Activated CD8-positive, alpha-beta memory T cell treated with anti-CD3 and anti-CD28 coated beads for 36 hours (primary cell): ENCODE data around the gene DVL2. TPM values are rescaled to one million over a fixed set of nuclear protein-coding genes. Genes with fewer than 3 reads are reported as not detected.

Experiments used
- CTCF ChIA-PET: fragments of 350-600 bp; sonication (Branson Sonifier 250); formaldehyde crosslinking; loops from one replicate; lab custom pipeline; 2021; ENCODE audit warnings: antibody characterized with exemption; lab: Charles Lee
- POLR2A ChIA-PET: fragments of 350-600 bp; sonication (Branson Sonifier 250); formaldehyde crosslinking; loops from one replicate; lab custom pipeline; 2021; ENCODE audit warnings: antibody characterized with exemption; lab: Charles Lee
- total RNA-seq, 2 experiments: library from RNA; stranded (reverse); gene quantifications; one replicate each; pipeline ENCODE4 v1.2.3, GENCODE V29; 2021

Gene DVL2
- total RNA-seq, 2 experiments from 2014 or later, result 64.4 to 68.9 TPM

DNA sequence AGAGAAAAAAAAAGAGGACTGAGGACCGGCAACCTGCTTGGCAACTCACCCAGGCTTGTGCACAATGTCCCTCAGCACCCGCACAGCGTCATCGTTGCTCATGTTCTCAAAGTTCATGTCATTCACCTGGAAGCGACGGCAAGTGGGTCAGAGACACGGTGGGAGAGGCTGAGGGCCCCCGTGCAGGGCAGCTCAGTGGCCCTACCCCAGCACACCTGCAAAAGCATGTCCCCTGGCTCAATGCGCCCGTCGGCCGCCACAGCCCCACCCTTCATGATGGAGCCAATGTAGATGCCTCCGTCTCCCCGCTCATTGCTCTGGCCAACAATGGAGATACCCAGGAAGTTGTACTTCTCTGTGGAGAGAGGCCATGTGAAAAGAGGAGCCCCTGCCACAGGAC lies 5.4 kb downstream of the DVL2 start:
- ChIA-PET POLR2A (interaction anchor here (0.7 to 1.5 kb wide), 2 partner anchors 9 to 16 kb away, joined by 3 to 6 read pairs; partner anchors contain the start of genes ACADVL and DLG4), CTCF (no interaction called here)

DNA sequence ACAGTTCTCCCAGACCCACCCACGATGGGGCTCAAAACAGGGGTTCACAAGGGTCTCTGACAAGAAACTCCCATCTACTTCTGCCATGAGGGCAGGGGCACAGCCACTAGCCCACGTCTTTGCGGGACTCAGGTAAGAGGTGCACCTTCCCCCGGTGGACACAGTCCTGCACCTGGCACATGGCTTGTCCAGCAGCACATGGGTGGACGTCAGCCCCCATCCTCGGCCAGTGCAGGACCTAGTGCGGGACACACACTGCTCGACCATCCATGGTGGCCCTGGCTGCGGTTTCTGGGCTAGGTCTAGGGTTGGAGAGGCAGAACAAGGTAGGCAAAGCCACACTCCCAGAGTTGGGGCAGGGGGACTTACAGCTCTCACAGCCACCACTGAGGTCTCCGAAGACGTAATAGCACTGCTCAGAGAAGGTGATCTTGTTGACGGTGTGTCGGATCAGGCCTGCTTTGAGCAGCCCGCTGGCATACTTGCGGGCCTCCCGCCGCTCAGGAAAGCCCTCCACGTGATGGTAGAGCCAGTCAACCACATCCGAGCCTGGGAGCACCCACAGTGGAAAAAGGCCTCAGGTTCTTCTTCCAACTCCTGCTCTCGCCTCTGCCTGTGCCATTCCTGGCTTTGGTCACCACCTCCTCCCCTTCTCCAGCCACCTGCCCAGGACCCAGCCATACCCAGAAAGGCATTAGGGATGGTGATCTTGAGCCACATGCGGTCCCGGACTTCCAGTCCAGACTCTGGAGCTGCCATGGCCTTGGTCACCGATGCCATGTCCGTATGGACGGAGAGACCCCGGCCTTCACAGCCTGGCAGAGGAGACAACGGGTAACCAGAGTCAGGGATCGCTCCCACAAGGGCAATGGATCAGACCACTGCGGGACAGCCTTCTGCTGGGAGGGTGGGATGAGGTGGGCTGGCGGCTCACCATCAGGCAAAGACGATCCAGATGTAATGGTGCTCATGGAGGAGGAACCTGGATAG lies 7.3 kb downstream of the DVL2 start:
- CTCF ChIA-PET, result no interaction called here
- POLR2A ChIA-PET, result no interaction called here

DNA sequence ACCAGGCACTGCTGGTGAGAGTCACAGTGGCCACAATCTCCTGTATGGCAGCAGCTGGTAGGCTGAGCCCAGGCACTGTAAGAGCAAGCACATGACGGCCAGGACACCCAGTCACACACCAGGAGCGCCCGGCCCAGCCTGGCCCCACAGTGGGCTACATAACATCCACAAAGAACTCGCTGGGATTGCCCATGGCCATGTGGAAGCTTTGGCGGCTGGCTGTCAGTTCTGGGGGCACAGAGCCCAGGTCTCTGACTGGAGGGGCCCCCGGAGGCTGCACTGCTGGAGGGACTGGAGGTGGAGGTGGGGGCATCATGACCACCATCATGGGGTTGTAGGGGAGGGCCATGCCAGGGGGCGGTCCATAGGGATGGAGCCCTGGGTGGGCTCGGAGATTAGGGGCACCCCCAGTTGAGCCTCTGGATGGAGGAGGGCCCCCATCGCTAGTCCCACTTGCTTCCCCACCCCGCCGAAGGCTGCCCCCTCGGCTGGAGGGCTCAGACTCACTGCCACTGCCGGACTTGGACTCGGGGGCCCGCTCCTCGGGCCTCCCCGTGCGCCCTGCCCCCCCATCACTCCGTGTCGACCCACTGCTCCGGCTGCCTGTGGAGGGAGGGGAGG lies 8.5 kb downstream of the DVL2 start:
- ChIA-PET POLR2A (no interaction called here), CTCF (interaction anchor here (1.2 kb wide), 1 partner anchor 9 kb away, joined by 4 read pairs; the partner anchor contains the start of gene DVL2)

DNA sequence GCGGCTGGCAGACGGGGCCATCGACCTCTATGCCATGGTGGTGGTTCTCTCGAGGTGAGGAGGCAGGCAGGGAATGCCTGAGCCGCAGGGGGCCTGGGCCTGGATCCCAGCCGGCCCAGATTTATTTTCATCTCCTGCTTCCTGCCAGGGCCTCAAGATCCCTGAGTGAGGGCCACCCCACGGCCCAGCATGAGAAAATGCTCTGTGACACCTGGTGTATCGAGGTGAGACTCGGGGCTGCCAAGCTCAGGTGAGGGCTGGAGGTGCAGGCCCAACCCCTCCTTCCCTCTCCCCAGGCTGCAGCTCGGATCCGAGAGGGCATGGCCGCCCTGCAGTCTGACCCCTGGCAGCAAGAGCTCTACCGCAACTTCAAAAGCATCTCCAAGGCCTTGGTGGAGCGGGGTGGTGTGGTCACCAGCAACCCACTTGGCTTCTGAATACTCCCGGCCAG lies 9.6 kb downstream of the DVL2 start:
- POLR2A ChIA-PET, result no interaction called here
- CTCF ChIA-PET, result interaction anchor here (1.6 kb wide), 1 partner anchor 18 kb away, joined by 3 read pairs; the partner anchor contains the start of gene GABARAP

DNA sequence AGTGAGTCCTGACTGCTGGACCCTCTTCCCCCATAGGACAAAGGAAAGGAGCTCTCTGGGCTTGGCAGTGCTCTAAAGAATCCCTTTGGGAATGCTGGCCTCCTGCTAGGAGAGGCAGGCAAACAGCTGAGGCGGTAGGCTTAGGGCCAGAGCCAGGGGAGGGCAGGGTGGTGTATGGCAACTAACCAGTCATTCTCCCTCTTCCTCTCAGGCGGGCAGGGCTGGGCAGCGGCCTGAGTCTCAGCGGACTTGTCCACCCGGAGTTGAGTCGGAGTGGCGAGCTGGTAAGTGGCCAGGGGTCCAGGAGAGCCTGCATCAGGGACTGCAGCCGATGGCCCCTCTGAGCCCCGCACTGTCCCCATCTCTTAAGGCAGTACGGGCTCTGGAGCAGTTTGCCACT lies 10.2 kb downstream of the DVL2 start:
- CTCF ChIA-PET, result interaction anchor here (1.6 kb wide), 1 partner anchor 18 kb away, joined by 3 read pairs; the partner anchor contains the start of gene GABARAP
- POLR2A ChIA-PET, result no interaction called here

DNA sequence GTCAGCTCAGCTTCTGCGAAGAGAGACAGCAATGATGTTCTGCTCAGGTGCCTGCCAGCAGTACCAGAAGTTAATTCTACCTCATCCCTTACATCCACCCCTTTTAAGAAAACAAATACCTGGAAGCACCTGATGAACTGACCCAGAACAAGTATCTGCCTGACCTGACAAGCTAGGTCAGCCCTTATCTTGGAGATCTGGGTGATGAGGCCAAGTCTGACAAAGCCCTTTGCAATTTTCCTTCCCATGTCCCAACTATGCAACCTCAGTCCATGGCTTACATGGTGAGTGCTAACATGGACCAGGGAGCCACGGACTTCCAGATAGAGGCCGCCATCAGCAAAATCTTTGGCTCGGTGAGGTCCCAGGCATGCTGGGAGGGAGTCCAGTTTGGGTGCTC lies 10.9 kb downstream of the DVL2 start:
- POLR2A ChIA-PET, result no interaction called here
- CTCF ChIA-PET, result interaction anchor here (1.6 kb wide), 1 partner anchor 19 kb away, joined by 3 read pairs; the partner anchor contains the start of gene GABARAP

DNA sequence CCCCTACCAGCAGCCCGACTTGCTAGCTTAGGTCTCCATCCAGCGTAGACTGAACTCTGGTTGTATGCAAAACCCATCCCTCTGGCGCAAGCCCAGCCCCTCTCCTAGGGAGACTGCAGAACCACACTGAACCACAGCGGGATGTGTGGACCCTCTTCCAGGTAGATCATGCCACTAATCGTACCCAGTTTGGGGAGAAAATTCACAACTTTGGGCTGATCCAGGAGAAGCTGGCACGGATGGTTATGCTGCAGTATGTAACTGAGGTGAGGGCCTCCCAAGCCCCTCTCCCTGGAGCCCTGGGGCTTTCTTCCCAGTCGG lies 11.4 kb downstream of the DVL2 start:
- ChIA-PET POLR2A (interaction anchor here (1.5 kb wide), 1 partner anchor 11 kb away, joined by 4 read pairs; the partner anchor contains the start of gene DVL2), CTCF (interaction anchor here (1.6 kb wide), 1 partner anchor 20 kb away, joined by 3 read pairs; the partner anchor contains the start of gene GABARAP)

DNA sequence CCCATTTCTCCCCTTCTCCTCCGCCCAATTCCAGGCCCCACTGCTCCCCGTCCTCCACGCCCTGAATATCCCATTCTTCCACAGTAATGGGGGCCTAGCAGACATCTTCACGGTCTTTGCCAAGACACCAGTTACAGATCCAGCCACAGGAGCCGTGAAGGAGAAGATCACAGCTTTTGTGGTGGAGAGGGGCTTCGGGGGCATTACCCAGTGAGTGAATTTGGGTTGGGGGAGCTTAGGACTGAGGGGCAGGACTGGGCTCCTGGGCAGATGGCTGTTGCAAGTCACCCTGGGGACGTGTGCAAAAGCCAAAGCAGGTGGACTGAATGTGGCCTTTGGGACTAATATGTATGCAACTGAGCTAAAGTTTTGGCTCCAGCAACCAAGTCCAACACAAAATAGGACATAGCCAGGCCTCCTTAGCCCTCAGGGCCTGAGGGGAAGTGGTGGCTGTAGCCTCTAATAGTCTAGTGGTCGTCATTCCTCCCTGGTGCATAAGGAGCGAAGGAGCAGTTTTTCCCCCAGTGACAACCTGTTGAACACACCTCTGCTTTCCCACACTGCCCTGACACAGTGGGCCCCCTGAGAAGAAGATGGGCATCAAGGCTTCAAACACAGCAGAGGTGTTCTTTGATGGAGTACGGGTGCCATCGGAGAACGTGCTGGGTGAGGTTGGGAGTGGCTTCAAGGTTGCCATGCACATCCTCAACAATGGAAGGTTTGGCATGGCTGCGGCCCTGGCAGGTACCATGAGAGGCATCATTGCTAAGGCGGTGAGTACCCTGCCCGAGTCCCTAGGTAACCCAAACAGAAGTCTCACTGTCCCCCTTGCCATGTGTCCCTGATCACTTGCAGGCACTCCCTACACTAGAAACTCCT lies 12.0 kb downstream of the DVL2 start:
- POLR2A ChIA-PET, result interaction anchor here (1.5 kb wide), 1 partner anchor 11 kb away, joined by 4 read pairs; the partner anchor contains the start of gene DVL2
- CTCF ChIA-PET, result interaction anchor here (1.3 kb wide), 1 partner anchor 74 kb away, joined by 3 read pairs; no protein-coding TSS in a partner anchor

DNA sequence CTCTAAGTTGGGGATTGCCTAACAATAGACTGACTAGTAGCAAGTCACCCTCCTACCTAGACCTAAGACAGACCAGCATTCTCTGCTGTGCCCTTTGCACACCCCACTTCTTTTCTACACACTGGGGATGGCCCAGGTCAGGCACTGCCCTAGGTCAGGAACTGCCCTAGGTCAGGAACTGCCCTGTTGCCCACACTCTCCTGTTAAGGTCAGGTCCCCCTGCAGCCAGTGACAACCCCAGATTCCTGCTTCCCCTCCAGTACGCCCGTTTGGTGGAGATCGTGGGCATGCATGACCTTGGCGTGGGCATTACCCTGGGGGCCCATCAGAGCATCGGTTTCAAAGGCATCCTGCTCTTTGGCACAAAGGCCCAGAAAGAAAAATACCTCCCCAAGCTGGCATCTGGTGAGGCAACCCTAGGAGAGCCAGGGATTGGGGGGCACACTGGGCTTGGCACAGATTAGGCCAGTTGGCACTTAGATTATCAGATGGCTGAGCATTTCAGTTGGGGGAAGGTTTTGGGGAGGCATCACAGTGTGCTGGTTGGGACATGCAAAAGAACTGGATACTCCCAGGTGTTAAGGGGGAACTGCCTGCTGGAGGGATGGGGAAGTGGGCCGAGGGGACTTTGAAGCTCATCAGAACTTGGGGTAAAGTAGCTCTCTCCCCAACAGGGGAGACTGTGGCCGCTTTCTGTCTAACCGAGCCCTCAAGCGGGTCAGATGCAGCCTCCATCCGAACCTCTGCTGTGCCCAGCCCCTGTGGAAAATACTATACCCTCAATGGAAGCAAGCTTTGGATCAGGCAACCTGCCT lies 12.8 kb downstream of the DVL2 start:
- CTCF ChIA-PET, result interaction anchor here (1.1 to 2.1 kb wide), 9 partner anchors 10 to 75 kb away, joined by 3 to 12 read pairs (median 5); partner anchors contain the start of genes CTDNEP1, DVL2, ELP5 and GABARAP
- POLR2A ChIA-PET, result interaction anchor here (0.6 to 3.3 kb wide), 9 partner anchors 10 to 108 kb away, joined by 3 to 19 read pairs (median 5); partner anchors contain the start of genes DVL2, NEURL4 and PHF23

DNA sequence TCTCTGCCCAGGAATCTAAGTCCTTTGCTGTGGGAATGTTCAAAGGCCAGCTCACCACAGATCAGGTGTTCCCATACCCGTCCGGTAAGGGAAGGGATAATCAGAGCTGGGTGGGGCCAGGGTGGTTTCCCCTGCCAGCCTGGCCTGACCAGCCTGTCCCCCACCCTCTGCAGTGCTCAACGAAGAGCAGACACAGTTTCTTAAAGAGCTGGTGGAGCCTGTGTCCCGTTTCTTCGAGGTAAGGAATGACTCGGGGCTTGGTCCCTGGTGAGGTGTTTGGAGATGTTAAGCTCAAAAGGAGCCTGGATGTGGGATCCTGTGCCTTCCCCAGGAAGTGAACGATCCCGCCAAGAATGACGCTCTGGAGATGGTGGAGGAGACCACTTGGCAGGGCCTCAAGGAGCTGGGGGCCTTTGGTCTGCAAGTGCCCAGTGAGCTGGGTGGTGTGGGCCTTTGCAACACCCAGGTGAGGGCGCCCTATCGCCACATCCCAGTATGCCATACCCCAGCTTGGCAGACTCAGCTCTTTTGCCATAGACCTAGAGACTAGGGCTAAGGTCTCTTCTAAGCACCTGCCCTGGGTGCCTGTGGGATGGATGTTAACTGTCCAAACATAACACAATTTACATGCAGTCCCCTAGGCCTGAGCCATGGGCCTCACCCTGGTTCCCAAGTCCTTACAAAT lies 13.6 kb downstream of the DVL2 start:
- ChIA-PET CTCF (interaction anchor here (1.0 to 2.1 kb wide), 9 partner anchors 11 to 76 kb away, joined by 3 to 12 read pairs (median 5); partner anchors contain the start of genes CTDNEP1, DVL2, ELP5 and GABARAP), POLR2A (interaction anchor here (0.6 to 3.3 kb wide), 10 partner anchors 9 to 184 kb away, joined by 3 to 19 read pairs (median 5); partner anchors contain the start of genes DVL2, NEURL4 and PHF23)

DNA sequence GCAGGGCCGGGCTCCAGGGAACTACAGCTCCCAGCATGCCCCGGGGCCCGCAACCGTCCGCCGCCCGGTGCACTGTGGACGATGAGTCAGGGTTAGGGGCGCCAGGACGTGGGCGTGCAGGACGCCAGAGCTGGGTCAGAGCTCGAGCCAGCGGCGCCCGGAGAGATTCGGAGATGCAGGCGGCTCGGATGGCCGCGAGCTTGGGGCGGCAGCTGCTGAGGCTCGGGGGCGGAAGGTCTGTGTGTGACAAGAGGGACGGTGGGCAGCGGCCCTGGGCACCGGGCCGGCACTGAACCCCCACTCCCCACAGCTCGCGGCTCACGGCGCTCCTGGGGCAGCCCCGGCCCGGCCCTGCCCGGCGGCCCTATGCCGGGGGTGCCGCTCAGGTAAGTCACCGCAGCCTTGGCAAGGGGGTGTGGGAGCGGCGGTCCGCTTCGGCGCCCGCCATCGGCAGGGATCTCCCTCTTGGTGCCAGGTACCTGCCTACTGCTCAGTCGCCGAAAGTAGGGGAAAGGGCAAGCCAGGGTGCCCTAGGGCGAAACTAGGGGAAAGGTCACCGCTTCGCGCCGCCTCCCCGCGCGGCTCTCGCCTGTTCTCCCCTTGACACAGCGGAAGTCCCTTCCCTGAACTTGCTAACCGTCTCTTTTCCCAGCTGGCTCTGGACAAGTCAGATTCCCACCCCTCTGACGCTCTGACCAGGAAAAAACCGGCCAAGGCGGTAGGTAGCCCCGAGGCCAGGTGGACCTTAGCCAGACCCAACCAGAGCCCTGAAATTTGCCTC lies 14.3 kb downstream of the DVL2 start, which contains the start of the genes ACADVL and DLG4:
Gene ACADVL (plus strand): TSS at position 127 of the 781 bp plus-strand sequence. CDS start 47 bp downstream, at position 174.
Gene DLG4 (minus strand): TSS at position 25 of the 781 bp plus-strand sequence.
- POLR2A ChIA-PET, result interaction anchor here (0.7 to 3.3 kb wide), 11 partner anchors 10 to 183 kb away, joined by 3 to 19 read pairs (median 5); partner anchors contain the start of genes ACAP1, CTDNEP1, DVL2 and NEURL4

DNA sequence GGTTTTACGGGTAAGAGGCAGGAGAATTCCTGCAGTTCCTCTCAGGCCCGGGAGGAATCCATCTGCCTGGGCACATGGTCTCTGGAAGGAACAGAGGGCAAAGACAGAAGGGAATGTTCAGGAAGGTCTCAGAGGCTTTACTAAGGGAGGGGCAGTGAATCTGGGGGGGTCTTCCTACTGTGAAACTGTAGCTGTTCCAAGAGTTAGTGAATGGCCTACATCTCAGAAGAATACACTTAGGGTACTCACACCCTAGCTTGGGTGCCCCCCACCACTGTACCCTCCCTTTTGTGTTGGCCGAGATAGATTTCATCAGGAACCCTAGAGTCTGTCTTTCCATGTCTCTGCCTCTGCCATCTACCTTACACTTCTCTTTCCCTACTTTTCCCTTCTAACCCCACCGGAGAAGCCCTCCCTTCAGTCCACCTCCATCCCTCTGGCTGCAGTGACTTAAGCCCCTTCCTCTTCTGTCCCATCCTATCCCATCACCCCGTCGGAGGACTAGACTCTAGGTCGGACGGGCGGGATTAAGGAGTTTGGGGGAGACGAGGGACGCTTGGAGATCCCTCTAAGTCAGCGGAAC lies 15.0 kb downstream of the DVL2 start:
- ChIA-PET CTCF (interaction anchor here (0.9 to 2.1 kb wide), 4 partner anchors 20 to 174 kb away, joined by 3 to 12 read pairs (median 4); partner anchors contain the start of genes PHF23 and SLC2A4), POLR2A (interaction anchor here (0.6 to 3.3 kb wide), 7 partner anchors 10 to 117 kb away, joined by 3 to 19 read pairs (median 5); partner anchors contain the start of genes ACAP1, CTDNEP1, DVL2 and PHF23)

More for the DNA sequence above, 14.3 kb downstream of the DVL2 start, which contains the start of the genes ACADVL and DLG4:
- CTCF ChIA-PET, result interaction anchor here (0.9 to 2.1 kb wide), 10 partner anchors 12 to 174 kb away, joined by 3 to 12 read pairs (median 4); partner anchors contain the start of genes CTDNEP1, DVL2, ELP5 and PHF23

DNA sequence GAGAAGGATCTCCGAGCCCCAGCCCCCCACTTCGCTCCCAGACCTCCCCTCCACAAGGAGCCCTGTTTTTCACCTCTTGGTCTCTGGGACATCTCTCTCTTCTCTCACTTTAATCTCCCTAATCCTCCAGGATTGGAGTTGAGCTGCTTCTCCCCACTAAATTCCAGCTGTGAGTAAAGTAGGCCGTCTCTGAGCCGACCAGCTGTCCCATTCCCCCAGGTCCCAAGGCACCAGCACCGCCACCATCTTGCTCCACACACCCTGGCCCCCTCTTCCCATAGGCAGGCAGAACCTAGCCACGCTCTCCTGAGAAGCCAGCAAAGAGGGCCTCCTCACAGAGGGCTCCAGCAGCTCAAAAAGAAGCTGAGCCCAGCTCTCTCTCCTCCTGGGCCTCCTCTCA lies 15.6 kb downstream of the DVL2 start:
- ChIA-PET POLR2A (interaction anchor here (0.6 to 3.3 kb wide), 5 partner anchors 19 to 118 kb away, joined by 3 to 19 read pairs (median 5); partner anchors contain the start of genes ACAP1, CTDNEP1 and PHF23), CTCF (interaction anchor here (1.4 to 1.5 kb wide), 2 partner anchors 21 to 63 kb away, joined by 4 read pairs; partner anchors contain the start of genes PHF23 and SLC2A4)

DNA sequence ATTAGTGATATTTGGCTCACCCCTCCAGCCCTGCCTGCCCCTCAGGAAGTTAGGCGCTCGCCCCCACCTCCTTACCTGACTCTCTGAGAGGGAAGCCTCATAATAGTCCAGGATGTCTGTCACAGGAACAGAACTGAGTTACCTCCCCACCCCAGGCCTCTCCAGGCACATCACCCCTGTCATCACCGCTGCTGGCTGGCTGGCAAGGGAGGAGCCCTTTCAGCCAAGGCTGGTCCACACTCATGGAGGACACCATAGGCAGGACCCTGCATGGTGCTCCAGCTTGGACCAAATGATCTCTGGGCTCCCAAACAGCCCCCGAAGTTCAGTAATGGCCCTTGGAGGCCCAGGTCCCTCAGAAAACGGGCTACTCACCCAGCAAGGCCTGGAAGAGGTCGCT lies 16.2 kb downstream of the DVL2 start:
- POLR2A ChIA-PET, result interaction anchor here (3.3 kb wide), 1 partner anchor 19 kb away, joined by 19 read pairs; the partner anchor contains the start of gene PHF23
- CTCF ChIA-PET, result interaction anchor here (1.5 kb wide), 1 partner anchor 63 kb away, joined by 4 read pairs; the partner anchor contains the start of gene SLC2A4
